K562 (cell line): Measurements from ENCODE around the gene PDIA4. TPM values are rescaled to one million over a fixed set of nuclear protein-coding genes. Genes with fewer than 3 reads are reported as not detected.

Experiments
- CBFA2T2 ChIP-seq: fragments of 450-650 bp; conservative IDR thresholded peaks from 2 replicates; pipeline ENCODE4 v1.6.1; 2017; ENCODE audit warnings: mild to moderate bottlenecking
- CCNT2 ChIP-seq: IDR thresholded peaks from 2 replicates; pipeline ENCODE4 v1.6.1; 2011; ENCODE audit warnings: borderline replicate concordance, low read depth, mild to moderate bottlenecking, moderate library complexity, mixed read lengths, low read length; ENCODE audit not compliant: insufficient read length; ENCODE audit errors: extremely low read depth
- CREBBP ChIP-seq: IDR thresholded peaks from one replicate; pipeline ENCODE4 v1.6.1; 2012; ENCODE audit warnings: low read depth, mild to moderate bottlenecking, control low read depth, inconsistent platforms, low read length
- CTBP1 ChIP-seq: fragments of 450-650 bp; IDR thresholded peaks from 2 replicates; pipeline ENCODE4 v1.6.1; 2016; ENCODE audit warnings: borderline replicate concordance
- GABPB1 ChIP-seq: sonication (generic); formaldehyde crosslinking; IDR thresholded peaks from 2 replicates; pipeline ENCODE4 v1.8.0; 2022; ENCODE audit warnings: mild to moderate bottlenecking, missing genetic modification reagents
- HDGF ChIP-seq: fragments of 450-650 bp; IDR thresholded peaks from 2 replicates; pipeline ENCODE4 v1.6.1; 2016
- KLF1 ChIP-seq: fragments of 450-650 bp; IDR thresholded peaks from 2 replicates; pipeline ENCODE4 v1.6.1; 2016; ENCODE audit warnings: missing genetic modification characterization, missing compliant biosample characterization
- KLF16 ChIP-seq: IDR thresholded peaks from 2 replicates; pipeline ENCODE4 v1.6.1; 2016; ENCODE audit warnings: antibody characterized with exemption
- MCM7 ChIP-seq, 2 experiments: fragments of 450-650 bp; IDR thresholded peaks; 2 replicates each; pipeline ENCODE4 v1.6.1; 2016 to 2018
- MIER1 ChIP-seq: fragments of 450-650 bp; IDR thresholded peaks from 2 replicates; pipeline ENCODE4 v1.6.1; 2016; ENCODE audit warnings: antibody characterized with exemption, mild to moderate bottlenecking, low read depth
- NBN ChIP-seq: fragments of 450-650 bp; IDR thresholded peaks from 2 replicates; pipeline ENCODE4 v1.6.1; 2016; ENCODE audit warnings: low read depth, mild to moderate bottlenecking
- NFRKB ChIP-seq: fragments of 450-650 bp; IDR thresholded peaks from 2 replicates; pipeline ENCODE4 v1.6.1; 2016; ENCODE audit warnings: low read depth
- POLR2AphosphoS5 ChIP-seq: IDR thresholded peaks from 2 replicates; pipeline ENCODE4 v1.6.1; 2011; ENCODE audit warnings: mild to moderate bottlenecking, low read depth, low read length, moderate library complexity; ENCODE audit not compliant: control insufficient read depth, insufficient read depth
- SIX5 ChIP-seq, 2 experiments: IDR thresholded peaks; 2 replicates each; pipeline ENCODE4 v1.6.1; 2011; ENCODE audit warnings: low read length in 2 of 2, borderline replicate concordance in 1 of 2, low read depth in 1 of 2, mild to moderate bottlenecking in 1 of 2, moderate library complexity in 1 of 2; ENCODE audit not compliant: insufficient read depth in 1 of 2
- SP1 ChIP-seq: sonication (generic); formaldehyde crosslinking; IDR thresholded peaks from 2 replicates; pipeline ENCODE4 v1.8.1; 2022; ENCODE audit warnings: mild to moderate bottlenecking, missing genetic modification reagents
- ZNF24 ChIP-seq: fragments of 450-650 bp; IDR thresholded peaks from 2 replicates; pipeline ENCODE4 v1.6.1; 2016
- ZNF253 ChIP-seq: fragments of 250-450 bp; sonication (Bioruptor Pico); conservative IDR thresholded peaks from 2 replicates; pipeline ENCODE4 v1.6.1; 2021; ENCODE audit warnings: mild to moderate bottlenecking
- ZNF551 ChIP-seq: fragments of 250-450 bp; sonication (Bioruptor Pico); IDR thresholded peaks from 2 replicates; pipeline ENCODE4 v1.5.0; 2021; ENCODE audit warnings: mild to moderate bottlenecking, moderate library complexity
- ZNF644 ChIP-seq: fragments of 200-800 bp; sonication (Bioruptor generic); IDR thresholded peaks from 2 replicates; pipeline ENCODE4 v1.6.1; 2016; ENCODE audit warnings: low read depth, missing genetic modification characterization, missing compliant biosample characterization
- polyA plus RNA-seq, 8 experiments: library from polyadenylated mRNA; depleted of rRNA in 4 of 8; stranded (reverse) in 5 of 8; unstranded in 3 of 8; fragments of >200 nt; fragmentation: Nextera tagmentation in 2 of 8; fragmentation: Illumina TruSeq in 1 of 8; extraction: Ambion mirVana in 2 of 8; extraction: Trizol in 1 of 8; gene quantifications; 2 replicates each; pipeline versions ENCODE4 v1.2.1 to v1.2.3, GENCODE V29; 2011 to 2014; ENCODE audit warnings: inconsistent platforms in 1 of 8, missing spikeins in 1 of 8
- total RNA-seq, 7 experiments: library from RNA; depleted of rRNA in 6 of 7; stranded (reverse); fragments of >200 nt in 6 of 7; fragmentation: Illumina TruSeq in 2 of 7; extraction: Trizol in 2 of 7; gene quantifications; 2 replicates each; pipeline versions ENCODE4 v1.2.1 to v1.2.3, GENCODE V29; 2011 to 2021; ENCODE audit warnings: low replicate concordance in 1 of 7
- TF ChIP-seq, protein P1 (sequence below): fragments of 450-650 bp; IDR thresholded peaks from 2 replicates; pipeline ENCODE4 v1.7.1; 2018; ENCODE audit warnings: mild to moderate bottlenecking, low read depth; ENCODE audit not compliant: partially characterized antibody
- TF ChIP-seq, protein P2 (sequence below): sonication (generic); formaldehyde crosslinking; IDR thresholded peaks from 2 replicates; pipeline ENCODE4 v1.8.0; 2023; ENCODE audit warnings: mild to moderate bottlenecking, missing genetic modification reagents
- TF ChIP-seq, protein P3 (sequence below): fragments of 250-450 bp; sonication (Bioruptor Pico); IDR thresholded peaks from 2 replicates; pipeline ENCODE4 v1.9.0; 2021; ENCODE audit warnings: mild to moderate bottlenecking, inconsistent platforms

The PDIA4 gene
- total and polyA plus RNA-seq, 9 of the 15 experiments (the other 6 are each of a cell fraction or from before 2014, with no cell fraction given): 9.1 to 175 (median 146) TPM

DNA sequence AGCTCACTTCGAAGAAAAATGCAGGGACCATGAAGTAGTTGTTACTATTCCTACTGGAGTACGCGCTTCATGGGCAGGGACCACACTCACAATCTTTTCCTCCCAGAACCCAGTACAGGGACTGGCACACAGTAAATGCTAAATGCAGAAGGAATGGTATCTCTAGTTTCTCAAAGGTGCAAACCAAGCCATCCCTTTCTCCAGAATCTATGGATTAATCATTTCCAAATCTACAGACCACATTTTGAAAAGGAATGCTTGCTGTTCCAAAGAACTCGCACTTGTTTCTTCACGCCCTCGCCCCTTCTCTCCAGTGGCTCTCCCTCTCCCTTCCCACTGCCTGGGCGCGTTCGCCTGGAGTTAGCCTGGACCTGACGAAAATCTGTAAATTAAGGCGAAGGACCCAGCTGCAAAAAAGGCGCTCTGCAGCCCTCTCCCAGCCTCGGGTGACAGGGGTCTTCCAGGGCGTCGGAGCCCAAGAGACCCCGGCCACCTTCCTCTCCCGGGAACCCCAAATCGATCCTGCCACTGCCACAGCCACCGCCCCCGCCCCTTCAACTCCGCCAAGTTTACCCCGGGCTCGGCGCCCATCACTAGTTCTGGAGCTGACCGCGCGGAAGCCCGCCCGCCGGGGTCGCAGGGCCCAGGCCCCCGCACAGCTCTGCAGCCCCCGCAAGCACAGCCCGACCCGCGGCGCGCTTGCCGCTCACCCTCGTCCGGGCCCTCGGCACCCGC, 527 bp downstream of the PDIA4 start (continued):
- no peak; the same call in 1 of the 2 replicates for TF ChIP-seq ZNF644 (tag)
- no peak for TF ChIP-seq SP1 (CRISPR knock-in tag)
- no peak for TF ChIP-seq ZNF551 (CRISPR knock-in tag)
- no peak for TF ChIP-seq KLF16
- no peak for TF ChIP-seq MCM7 (IDR thresholded peaks at IDR 0.05)
- TF ChIP-seq ZNF24: peak; percentile 38; the same call in 1 of the 2 replicates
- TF ChIP-seq CBFA2T2: no peak
- no peak for TF ChIP-seq MIER1
- TF ChIP-seq GABPB1 (CRISPR knock-in tag): no peak
- no peak for TF ChIP-seq CCNT2
- TF ChIP-seq KLF1 (tag): no peak
- TF ChIP-seq, protein P1, sequence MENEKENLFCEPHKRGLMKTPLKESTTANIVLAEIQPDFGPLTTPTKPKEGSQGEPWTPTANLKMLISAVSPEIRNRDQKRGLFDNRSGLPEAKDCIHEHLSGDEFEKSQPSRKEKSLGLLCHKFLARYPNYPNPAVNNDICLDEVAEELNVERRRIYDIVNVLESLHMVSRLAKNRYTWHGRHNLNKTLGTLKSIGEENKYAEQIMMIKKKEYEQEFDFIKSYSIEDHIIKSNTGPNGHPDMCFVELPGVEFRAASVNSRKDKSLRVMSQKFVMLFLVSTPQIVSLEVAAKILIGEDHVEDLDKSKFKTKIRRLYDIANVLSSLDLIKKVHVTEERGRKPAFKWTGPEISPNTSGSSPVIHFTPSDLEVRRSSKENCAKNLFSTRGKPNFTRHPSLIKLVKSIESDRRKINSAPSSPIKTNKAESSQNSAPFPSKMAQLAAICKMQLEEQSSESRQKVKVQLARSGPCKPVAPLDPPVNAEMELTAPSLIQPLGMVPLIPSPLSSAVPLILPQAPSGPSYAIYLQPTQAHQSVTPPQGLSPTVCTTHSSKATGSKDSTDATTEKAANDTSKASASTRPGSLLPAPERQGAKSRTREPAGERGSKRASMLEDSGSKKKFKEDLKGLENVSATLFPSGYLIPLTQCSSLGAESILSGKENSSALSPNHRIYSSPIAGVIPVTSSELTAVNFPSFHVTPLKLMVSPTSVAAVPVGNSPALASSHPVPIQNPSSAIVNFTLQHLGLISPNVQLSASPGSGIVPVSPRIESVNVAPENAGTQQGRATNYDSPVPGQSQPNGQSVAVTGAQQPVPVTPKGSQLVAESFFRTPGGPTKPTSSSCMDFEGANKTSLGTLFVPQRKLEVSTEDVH: no peak
- TF ChIP-seq HDGF: no peak
- TF ChIP-seq, protein P2, sequence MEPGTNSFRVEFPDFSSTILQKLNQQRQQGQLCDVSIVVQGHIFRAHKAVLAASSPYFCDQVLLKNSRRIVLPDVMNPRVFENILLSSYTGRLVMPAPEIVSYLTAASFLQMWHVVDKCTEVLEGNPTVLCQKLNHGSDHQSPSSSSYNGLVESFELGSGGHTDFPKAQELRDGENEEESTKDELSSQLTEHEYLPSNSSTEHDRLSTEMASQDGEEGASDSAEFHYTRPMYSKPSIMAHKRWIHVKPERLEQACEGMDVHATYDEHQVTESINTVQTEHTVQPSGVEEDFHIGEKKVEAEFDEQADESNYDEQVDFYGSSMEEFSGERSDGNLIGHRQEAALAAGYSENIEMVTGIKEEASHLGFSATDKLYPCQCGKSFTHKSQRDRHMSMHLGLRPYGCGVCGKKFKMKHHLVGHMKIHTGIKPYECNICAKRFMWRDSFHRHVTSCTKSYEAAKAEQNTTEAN: no peak; the same call in 1 of the 2 replicates
- no peak for TF ChIP-seq CREBBP
- no peak for TF ChIP-seq POLR2AphosphoS5
- TF ChIP-seq SIX5 (IDR thresholded peaks at IDR 0.05; ENCODE audit: borderline replicate concordance in 1 of 2, insufficient read depth in 1 of 2, low read depth in 1 of 2, low read length in 2 of 2): no peak
- TF ChIP-seq ZNF253 (CRISPR knock-in tag): no peak
- no peak for TF ChIP-seq CTBP1
- TF ChIP-seq, protein P3, sequence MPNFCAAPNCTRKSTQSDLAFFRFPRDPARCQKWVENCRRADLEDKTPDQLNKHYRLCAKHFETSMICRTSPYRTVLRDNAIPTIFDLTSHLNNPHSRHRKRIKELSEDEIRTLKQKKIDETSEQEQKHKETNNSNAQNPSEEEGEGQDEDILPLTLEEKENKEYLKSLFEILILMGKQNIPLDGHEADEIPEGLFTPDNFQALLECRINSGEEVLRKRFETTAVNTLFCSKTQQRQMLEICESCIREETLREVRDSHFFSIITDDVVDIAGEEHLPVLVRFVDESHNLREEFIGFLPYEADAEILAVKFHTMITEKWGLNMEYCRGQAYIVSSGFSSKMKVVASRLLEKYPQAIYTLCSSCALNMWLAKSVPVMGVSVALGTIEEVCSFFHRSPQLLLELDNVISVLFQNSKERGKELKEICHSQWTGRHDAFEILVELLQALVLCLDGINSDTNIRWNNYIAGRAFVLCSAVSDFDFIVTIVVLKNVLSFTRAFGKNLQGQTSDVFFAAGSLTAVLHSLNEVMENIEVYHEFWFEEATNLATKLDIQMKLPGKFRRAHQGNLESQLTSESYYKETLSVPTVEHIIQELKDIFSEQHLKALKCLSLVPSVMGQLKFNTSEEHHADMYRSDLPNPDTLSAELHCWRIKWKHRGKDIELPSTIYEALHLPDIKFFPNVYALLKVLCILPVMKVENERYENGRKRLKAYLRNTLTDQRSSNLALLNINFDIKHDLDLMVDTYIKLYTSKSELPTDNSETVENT (CRISPR knock-in tag): no peak
- no peak for TF ChIP-seq NBN
- no peak for TF ChIP-seq NFRKB
